ENCODE data around the gene CBX1. TPM values are rescaled to one million over a fixed set of nuclear protein-coding genes. Genes with fewer than 3 reads are reported as not detected.

CBX1 gene
- total RNA-seq, 2 donors from 2014 or later = 15.8 to 34.2 TPM

DNA sequence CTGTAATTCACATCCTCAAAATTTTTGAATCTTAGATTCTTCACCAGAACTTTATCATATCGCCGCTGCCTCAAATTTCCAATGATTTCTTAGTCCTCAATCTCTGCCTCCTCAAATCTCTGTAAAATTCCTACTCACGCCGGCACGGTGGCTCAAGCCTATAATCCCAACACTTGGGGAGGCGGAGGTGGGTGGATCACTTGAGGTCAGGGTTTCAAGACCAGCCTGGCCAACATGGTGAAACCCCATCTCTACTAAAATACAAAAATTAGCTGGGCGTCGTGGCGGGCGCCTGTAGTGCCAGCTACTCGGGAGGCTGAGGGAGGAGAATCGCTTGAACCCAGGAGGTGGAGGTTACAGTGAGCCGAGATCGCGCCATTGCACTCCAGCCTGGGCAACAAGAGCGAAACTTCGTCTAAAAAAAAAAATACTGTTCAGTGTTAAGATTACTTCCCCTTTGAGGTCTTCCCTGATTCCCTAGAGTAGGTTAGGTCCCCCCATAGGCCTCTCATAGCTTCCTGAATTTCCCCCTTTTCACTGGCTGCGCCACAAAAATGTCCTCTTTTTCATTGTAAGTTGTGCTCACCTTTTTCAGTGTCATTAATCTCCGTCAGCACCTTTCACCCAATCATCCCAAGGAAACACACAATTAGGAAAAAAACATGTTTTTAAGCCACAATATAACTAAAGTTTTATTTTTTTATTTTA is 919 bp upstream of the CBX1 start:
- no peaks in the 10 kb centered on the region for H3K36me3 ChIP-seq (replicated peaks in 1 of 2; ENCODE audit: insufficient read depth in 1 of 2, low read depth in 2 of 2)
- peaks cover 16% of the 10 kb centered on the region for H3K4me1 ChIP-seq
- DNase-seq (no peak), ATAC-seq (no peak)
- intact Hi-C loops (cut with DNase I) = no loop called here
- TF ChIP-seq, protein P1, sequence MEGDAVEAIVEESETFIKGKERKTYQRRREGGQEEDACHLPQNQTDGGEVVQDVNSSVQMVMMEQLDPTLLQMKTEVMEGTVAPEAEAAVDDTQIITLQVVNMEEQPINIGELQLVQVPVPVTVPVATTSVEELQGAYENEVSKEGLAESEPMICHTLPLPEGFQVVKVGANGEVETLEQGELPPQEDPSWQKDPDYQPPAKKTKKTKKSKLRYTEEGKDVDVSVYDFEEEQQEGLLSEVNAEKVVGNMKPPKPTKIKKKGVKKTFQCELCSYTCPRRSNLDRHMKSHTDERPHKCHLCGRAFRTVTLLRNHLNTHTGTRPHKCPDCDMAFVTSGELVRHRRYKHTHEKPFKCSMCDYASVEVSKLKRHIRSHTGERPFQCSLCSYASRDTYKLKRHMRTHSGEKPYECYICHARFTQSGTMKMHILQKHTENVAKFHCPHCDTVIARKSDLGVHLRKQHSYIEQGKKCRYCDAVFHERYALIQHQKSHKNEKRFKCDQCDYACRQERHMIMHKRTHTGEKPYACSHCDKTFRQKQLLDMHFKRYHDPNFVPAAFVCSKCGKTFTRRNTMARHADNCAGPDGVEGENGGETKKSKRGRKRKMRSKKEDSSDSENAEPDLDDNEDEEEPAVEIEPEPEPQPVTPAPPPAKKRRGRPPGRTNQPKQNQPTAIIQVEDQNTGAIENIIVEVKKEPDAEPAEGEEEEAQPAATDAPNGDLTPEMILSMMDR (IDR thresholded peaks at IDR 0.05) = no peak
- no peak for TF ChIP-seq POLR2A (IDR thresholded peaks at IDR 0.05)
- H3K27me3 ChIP-seq = no peaks in the 10 kb centered on the region
- WGBS, 2 donors = 81 to 91% methylated on average over 19 of the region's 19 CpGs
- peak overlapping the region in 1 of 4 donors; percentile 92 for H3K27ac ChIP-seq
- H3K9me3 ChIP-seq = no peaks in the 10 kb centered on the region
- no peak overlapping the region for H3K4me3 ChIP-seq

DNA sequence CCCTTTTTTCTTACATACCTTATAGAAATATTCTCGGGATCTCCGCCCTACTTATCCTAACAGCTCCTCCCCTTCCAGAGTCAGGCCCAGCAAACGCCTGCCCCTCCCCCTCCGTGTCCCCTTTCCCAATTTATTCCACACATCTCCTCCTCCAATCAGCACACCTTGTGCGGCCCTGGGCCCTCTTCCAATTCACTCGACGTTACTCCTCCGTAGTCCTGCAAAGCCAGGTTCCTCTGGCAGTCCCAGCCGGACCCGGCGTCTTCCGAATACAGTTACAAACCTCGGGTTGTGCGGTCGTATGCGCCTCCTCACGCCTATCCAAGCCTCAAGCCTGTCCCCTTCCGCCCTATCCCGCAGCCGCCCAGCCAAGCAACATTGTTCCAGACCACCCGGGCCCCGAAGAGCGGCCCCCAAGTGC is 677 bp downstream of the CBX1 start:
- ATAC-seq (peak; percentile 29), DNase-seq (peak; percentile 55 to 63 (median 56))
- 0% methylated on average over 22 to 23 of the region's 23 CpGs for WGBS, 2 donors
- intact Hi-C loops (cut with DNase I) = no loop called here
- H3K27ac ChIP-seq = peak overlapping the region; percentile 68 to 92 (median 74)
- H3K4me3 ChIP-seq = peak overlapping the region; percentile 58 to 96
- TF ChIP-seq, protein P1 (IDR thresholded peaks at IDR 0.05) = no peak
- TF ChIP-seq POLR2A (IDR thresholded peaks at IDR 0.05) = no peak
- peaks cover 13% of the 10 kb centered on the region for H3K4me1 ChIP-seq
- no peaks in the 10 kb centered on the region for H3K27me3 ChIP-seq
- H3K9me3 ChIP-seq = no peaks in the 10 kb centered on the region
- H3K36me3 ChIP-seq (replicated peaks in 1 of 2; ENCODE audit: insufficient read depth in 1 of 2, low read depth in 2 of 2) = no peaks in the 10 kb centered on the region

DNA sequence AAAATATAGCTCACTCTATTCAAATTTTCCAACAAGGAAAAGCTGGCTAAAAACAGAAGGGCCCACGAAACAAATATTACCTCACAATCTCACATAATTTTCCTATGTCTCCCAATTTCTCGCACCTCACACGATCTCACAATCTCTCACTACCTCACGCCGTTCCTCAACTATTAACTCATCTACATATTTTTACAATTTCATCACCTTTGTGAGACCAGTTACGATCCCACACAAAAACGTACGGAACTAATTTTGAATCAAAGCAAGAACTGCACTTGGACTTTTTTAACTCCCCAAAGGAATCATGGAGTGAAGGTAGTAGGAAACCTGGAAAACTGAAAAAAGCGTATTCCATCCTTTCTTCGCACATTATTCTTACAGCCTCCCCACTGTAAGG is 1.1 kb downstream of the CBX1 start:
- TF ChIP-seq POLR2A (IDR thresholded peaks at IDR 0.05) = no peak
- TF ChIP-seq, protein P1 (IDR thresholded peaks at IDR 0.05) = no peak
- no peak overlapping the region for H3K4me3 ChIP-seq
- H3K4me1 ChIP-seq = peaks cover 13% of the 10 kb centered on the region
- peak overlapping the region in 3 of 4 donors; percentile 68 to 92 (median 80) for H3K27ac ChIP-seq
- H3K9me3 ChIP-seq = no peaks in the 10 kb centered on the region
- DNase-seq (no peak), ATAC-seq (no peak)
- H3K36me3 ChIP-seq (replicated peaks in 1 of 2; ENCODE audit: insufficient read depth in 1 of 2, low read depth in 2 of 2) = no peaks in the 10 kb centered on the region
- intact Hi-C loops (cut with DNase I) = no loop called here
- no peaks in the 10 kb centered on the region for H3K27me3 ChIP-seq
- WGBS, 2 donors = 36 to 38% methylated on average over 10 of the region's 10 CpGs

DNA sequence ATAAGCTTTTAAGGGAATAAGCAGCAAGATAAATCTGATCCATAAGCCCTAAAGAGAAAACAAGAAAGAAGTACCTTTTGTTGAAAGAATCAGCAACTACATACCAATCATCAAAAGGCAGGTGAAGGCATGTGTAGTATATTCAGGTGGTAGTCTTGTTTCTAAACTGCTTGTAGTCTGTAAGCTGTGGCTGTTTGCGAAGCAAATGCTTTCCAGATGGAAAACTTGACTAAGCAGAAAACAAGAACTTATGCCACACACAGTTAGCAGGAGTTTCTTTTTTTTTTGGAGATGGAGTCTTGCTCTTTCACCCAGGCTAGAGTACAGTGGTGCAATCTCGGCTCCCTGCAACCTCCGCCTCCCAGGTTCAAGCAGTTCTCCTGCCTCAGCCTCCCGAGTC is 5.7 kb downstream of the CBX1 start:
- Histone ChIP-seq H3K4me1 (peaks cover 11% of the 10 kb centered on the region), H3K27me3 (no peaks in the 10 kb centered on the region), H3K4me3 (no peak overlapping the region), H3K27ac (no peak overlapping the region), H3K36me3 (replicated peaks in 1 of 2; ENCODE audit: insufficient read depth in 1 of 2, low read depth in 2 of 2) (no peaks in the 10 kb centered on the region), H3K9me3 (no peaks in the 10 kb centered on the region)
- intact Hi-C loops (cut with DNase I) = no loop called here
- 79 to 98% methylated on average over 4 of the region's 4 CpGs for WGBS, 2 donors
- TF ChIP-seq, protein P1 (IDR thresholded peaks at IDR 0.05) = no peak
- no peak for TF ChIP-seq POLR2A (IDR thresholded peaks at IDR 0.05)
- ATAC-seq = no peak
- DNase-seq = no peak

All from body of pancreas (tissue), 4 donors.